ENCODE data around the gene NFAM1. TPM values are rescaled to one million over a fixed set of nuclear protein-coding genes. Genes with fewer than 3 reads are reported as not detected.
A peak's percentile ranks its signal among the peaks of the same experiment; 100 is the strongest.

NFAM1 gene
- total RNA-seq, 2 donors from 2014 or later, result 0.64 to 2.1 TPM

GRCh38 chr22:42342426-42343120 lies 89.6 kb downstream of the NFAM1 start:
- TF ChIP-seq, protein P1, sequence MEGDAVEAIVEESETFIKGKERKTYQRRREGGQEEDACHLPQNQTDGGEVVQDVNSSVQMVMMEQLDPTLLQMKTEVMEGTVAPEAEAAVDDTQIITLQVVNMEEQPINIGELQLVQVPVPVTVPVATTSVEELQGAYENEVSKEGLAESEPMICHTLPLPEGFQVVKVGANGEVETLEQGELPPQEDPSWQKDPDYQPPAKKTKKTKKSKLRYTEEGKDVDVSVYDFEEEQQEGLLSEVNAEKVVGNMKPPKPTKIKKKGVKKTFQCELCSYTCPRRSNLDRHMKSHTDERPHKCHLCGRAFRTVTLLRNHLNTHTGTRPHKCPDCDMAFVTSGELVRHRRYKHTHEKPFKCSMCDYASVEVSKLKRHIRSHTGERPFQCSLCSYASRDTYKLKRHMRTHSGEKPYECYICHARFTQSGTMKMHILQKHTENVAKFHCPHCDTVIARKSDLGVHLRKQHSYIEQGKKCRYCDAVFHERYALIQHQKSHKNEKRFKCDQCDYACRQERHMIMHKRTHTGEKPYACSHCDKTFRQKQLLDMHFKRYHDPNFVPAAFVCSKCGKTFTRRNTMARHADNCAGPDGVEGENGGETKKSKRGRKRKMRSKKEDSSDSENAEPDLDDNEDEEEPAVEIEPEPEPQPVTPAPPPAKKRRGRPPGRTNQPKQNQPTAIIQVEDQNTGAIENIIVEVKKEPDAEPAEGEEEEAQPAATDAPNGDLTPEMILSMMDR (IDR thresholded peaks at IDR 0.05), result no peak
- intact Hi-C loops (cut with DNase I), result no loop called here
- Histone ChIP-seq H3K9ac (ENCODE audit: low read depth in 2 of 2, low read length in 2 of 2) (no peak overlapping the region), H3K27ac (no peak overlapping the region), H3K4me3 (peak overlapping the region; percentile 36), H3K4me1 (no peaks in the 10 kb centered on the region), H3K36me3 (no peaks in the 10 kb centered on the region), H3K9me3 (no peaks in the 10 kb centered on the region), H3K27me3 (no peaks in the 10 kb centered on the region)
- DNase-seq, result no peak

- Histone ChIP-seq H3K4me1 (no peaks in the 10 kb centered on the region), H3K27ac (no peak overlapping the region), H3K36me3 (no peaks in the 10 kb centered on the region), H3K9me3 (no peaks in the 10 kb centered on the region), H3K27me3 (no peaks in the 10 kb centered on the region), H3K9ac (ENCODE audit: low read depth in 2 of 2, low read length in 2 of 2) (no peak overlapping the region), H3K4me3 (no peak overlapping the region)
- TF ChIP-seq, protein P1 (IDR thresholded peaks at IDR 0.05), result no peak
- no peak for DNase-seq
- intact Hi-C loops (cut with DNase I), result no loop called here
These were observed 90.4 kb downstream of the NFAM1 start for GRCh38 chr22:42341779-42342178.

DNA sequence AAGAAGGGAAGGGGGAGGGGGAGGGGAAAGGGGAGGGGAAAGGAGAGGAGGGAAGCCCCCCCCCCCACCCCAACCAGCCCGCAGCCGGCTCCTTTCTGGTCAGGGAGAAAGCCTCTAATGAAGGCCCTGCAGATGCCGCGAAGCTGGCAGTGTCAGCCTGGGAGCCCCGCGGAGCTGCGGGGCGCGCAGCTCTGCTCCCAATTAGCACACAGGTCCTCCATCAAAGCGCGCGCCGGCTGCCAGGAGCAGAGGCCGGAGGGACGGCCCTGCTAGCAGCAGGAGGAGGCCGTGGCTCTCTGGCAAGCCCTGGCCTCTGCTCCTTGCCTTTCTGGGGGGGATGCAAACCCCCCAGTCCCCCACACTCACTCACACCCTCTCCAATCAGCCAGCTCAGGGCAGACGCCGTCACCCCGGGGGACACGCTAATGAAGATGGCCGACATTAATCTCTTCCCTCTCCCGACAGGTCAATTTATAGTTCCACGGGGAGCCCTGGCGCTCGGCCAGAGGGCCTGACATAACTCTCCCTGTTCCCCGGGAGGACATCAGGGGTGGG lies 91.3 kb downstream of the NFAM1 start:
- Histone ChIP-seq H3K4me3 (no peak overlapping the region), H3K27ac (no peak overlapping the region), H3K27me3 (no peaks in the 10 kb centered on the region), H3K36me3 (no peaks in the 10 kb centered on the region), H3K9ac (ENCODE audit: low read depth in 2 of 2, low read length in 2 of 2) (no peak overlapping the region), H3K9me3 (no peaks in the 10 kb centered on the region), H3K4me1 (no peaks in the 10 kb centered on the region)
- TF ChIP-seq, protein P1 (IDR thresholded peaks at IDR 0.05), result no peak
- intact Hi-C loops (cut with DNase I), result no loop called here
- DNase-seq, result no peak

DNA sequence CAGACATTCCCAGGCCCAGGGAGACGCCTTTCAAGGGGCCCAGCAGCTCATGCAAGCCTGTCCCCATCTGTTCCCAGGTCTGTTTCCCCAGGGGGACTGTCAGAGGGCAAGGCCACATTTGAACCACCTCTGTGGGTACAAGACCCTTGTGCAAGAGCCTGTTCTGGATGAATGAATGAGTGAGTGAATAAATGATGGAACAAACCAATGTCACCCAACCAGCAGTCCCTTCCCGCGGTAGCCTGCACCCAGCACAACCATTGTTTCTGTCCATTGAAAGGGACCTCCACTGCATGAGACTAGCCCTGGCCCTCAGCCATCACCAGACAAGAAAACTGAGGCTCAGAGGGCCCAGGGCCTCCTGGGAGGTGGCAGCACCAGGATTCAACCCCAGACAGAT lies 92.1 kb downstream of the NFAM1 start:
- no peak overlapping the region for H3K4me3 ChIP-seq
- H3K27me3 ChIP-seq, result no peaks in the 10 kb centered on the region
- H3K9ac ChIP-seq (ENCODE audit: low read depth in 2 of 2, low read length in 2 of 2), result no peak overlapping the region
- no peaks in the 10 kb centered on the region for H3K36me3 ChIP-seq
- no peak overlapping the region for H3K27ac ChIP-seq
- intact Hi-C loops (cut with DNase I), result no loop called here
- no peaks in the 10 kb centered on the region for H3K4me1 ChIP-seq
- no peak for DNase-seq
- H3K9me3 ChIP-seq, result no peaks in the 10 kb centered on the region
- TF ChIP-seq, protein P1 (IDR thresholded peaks at IDR 0.05), result no peak

DNA sequence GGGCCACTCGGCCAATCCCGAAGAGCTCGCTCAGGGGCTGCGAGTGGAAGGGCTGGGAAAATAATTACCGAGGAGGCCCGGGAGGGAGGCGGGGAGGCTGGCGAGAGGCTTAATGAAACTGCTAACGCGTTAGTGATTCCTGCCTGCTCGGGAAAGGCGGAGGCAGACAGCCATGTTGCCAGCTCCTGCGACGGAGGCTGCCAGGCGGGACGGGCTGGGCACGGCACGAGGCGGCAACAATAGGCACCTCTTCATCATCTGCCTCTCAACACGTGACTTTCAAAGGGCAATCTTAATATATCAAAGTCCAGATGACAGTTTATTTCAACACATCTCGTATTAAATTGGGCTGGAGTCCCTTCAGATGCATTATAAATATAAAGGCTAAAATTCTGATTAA lies 93.7 kb downstream of the NFAM1 start:
- H3K27me3 ChIP-seq, result no peaks in the 10 kb centered on the region
- no peak overlapping the region for H3K9ac ChIP-seq (ENCODE audit: low read depth in 2 of 2, low read length in 2 of 2)
- H3K4me1 ChIP-seq, result no peaks in the 10 kb centered on the region
- intact Hi-C loops (cut with DNase I), result loop anchor here (10.0 kb wide), 1 partner anchor 86 kb away; no protein-coding TSS in a partner anchor
- DNase-seq, result peak; percentile 65
- TF ChIP-seq, protein P1 (IDR thresholded peaks at IDR 0.05), result no peak
- peak overlapping the region; percentile 15 for H3K4me3 ChIP-seq
- H3K27ac ChIP-seq, result no peak overlapping the region
- no peaks in the 10 kb centered on the region for H3K36me3 ChIP-seq
- H3K9me3 ChIP-seq, result no peaks in the 10 kb centered on the region

All from colonic mucosa (tissue), 4 donors.